Left colon (tissue), 2 donors: ENCODE data around the gene FGD5. TPM values are rescaled to one million over a fixed set of nuclear protein-coding genes. Genes with fewer than 3 reads are reported as not detected.
A peak's percentile ranks its signal among the peaks of the same experiment; 100 is the strongest.

ENCODE experiments used
- ATAC-seq: fragments of 200-7000 bp; cut with Tn5 transposase; one replicate; pipeline ENCODE4 v1.9.1; 2020; ENCODE audit warnings: mild to moderate bottlenecking, moderate library complexity
- DNase-seq, 2 donors: peaks; one replicate each; pipeline ENCODE4 v3.0.0-alpha.2; 2020
- intact Hi-C, 2 donors: fragments of 100-400 bp; cut with DNase I in 1 of 2; cut with micrococcal nuclease in 1 of 2; formaldehyde crosslinking; loops; one replicate each; pipeline versions ENCODE4 v1.11.2 to v1.14.0; 2022; cut with DNase I, micrococcal nuclease
- total RNA-seq, 2 donors: library from RNA; stranded (reverse); fragmentation: NEBNext Ultra II Directional; extraction: Animal tissue kit (Norgen Biotek cat#: 25700); gene quantifications; one replicate each; pipeline ENCODE4 v1.2.1, GENCODE V29; 2021
- donor health status: DM: no; HTN: no; CAD: no.
- donor health status: DM: yes; HTN: yes; CAD: no.

FGD5 gene
- total RNA-seq, 2 donors from 2014 or later, result 5.8 to 9.8 TPM

- intact Hi-C loops, result no loop called here
- ATAC-seq (no peak), DNase-seq (no peak)
These were observed 107.8 kb downstream of the FGD5 start for GRCh38 chr3:14926592-14926991.

DNA sequence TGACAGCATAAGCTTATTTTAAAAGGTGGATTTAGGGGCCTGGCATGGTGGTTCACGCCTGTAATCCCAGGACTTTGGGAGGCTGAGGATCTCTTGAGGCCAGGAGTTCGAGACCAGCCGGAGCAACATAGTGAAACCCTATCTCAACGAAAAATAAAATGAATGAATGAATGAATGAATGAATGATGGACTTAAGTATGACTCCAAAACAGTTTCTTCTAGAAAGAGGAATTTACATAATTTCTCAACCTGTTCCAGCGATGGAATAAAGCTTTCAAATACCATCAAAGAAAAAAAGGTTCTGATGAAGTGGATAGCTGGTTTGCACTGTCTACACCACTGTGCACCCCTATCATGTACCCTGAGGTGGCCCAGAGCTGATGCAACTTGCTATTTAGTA is 108.5 kb downstream of the FGD5 start:
- DNase-seq (no peak), ATAC-seq (no peak)
- intact Hi-C loops, result no loop called here

- ATAC-seq, result no peak
- DNase-seq, result no peak
- intact Hi-C loops, result no loop called here
These were observed 110.7 kb downstream of the FGD5 start for GRCh38 chr3:14929310-14930074.

- intact Hi-C loops, result no loop called here
- ATAC-seq (peak; percentile 8), DNase-seq (no peak)
These were observed 115.2 kb downstream of the FGD5 start for GRCh38 chr3:14933820-14934425.

- intact Hi-C loops, result no loop called here
- DNase-seq, result no peak
- peak; percentile 91 for ATAC-seq
These were observed 117.0 kb downstream of the FGD5 start for GRCh38 chr3:14935592-14936345.

- ATAC-seq (no peak), DNase-seq (no peak)
- intact Hi-C loops, result no loop called here
These were observed 120.2 kb downstream of the FGD5 start for GRCh38 chr3:14938954-14939353.

DNA sequence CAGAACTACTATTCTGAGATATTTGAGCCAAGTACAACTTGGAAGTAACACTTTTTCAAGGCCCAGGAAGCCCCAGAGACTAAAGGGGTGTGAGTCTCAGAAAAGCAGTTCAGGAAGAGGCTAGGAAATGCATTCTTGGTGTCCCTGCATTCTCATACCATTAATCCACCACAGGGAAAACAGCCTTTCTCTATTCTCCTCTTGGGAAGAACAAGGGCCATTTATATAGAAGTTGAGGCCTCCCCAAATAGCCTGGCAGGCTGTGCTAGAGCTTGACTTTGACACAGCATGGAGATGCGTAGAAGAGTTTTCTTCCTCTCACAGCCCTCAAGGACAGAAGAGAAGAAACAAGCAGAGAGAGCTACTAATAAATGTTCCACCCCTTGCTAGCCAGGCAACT is 123.1 kb downstream of the FGD5 start:
- ATAC-seq (no peak), DNase-seq (no peak)
- intact Hi-C loops, result no loop called here

DNA sequence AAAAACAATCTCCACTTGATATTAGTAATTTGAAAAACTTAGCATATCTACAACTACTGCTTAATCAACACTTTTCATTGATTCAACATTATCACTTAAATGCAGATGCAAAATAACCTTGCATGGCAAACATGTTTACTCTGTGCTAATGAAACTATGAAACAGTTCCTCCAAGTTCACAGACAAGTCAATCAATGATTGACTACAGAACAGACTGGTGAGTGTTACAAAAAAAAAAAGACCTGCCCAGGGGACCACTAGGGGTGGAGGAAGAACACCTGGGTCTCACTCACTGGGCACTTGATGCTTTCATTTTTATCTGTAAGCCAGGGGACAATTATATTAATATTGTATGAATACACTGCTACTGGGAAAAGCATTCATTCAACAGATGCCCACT is 124.3 kb downstream of the FGD5 start:
- ATAC-seq (peak; percentile 18), DNase-seq (no peak)
- intact Hi-C loops, result no loop called here

DNA sequence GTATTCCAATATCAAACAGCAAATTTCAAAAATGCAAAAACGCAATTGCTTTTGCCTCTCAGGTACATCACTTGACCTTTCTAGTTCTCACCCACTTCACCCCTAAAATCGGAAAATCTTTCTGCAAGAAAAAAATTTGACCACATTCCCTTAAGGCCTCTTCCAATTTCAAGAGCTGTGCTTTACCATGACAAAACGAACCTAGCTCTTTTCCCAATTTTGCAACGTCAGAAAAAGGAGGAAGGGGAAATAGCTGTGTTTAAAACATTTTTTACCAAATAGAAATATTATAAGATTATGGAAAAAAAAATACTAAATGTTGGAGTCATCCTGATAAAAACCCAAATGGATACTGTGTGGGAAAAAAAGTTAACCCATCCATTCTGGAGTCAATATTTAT is 127.5 kb downstream of the FGD5 start:
- DNase-seq, result no peak
- intact Hi-C loops, result no loop called here
- no peak for ATAC-seq

DNA sequence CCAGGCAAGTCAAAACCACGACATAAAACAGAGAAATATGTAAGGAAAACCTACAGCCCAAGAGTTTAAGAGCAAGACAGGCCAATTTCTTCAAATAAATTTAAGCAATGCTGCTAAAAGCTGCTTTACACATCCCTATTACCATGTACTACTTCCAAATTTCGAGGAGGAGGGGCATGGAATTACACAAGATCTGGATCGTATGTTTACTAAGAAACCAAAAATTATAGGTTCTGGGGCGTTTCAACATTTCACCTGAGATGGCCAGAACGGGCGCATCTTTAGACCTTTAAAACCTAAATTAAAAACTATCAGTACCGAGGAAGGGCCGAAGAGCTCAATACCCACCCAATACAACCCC is 128.0 kb downstream of the FGD5 start:
- DNase-seq (no peak), ATAC-seq (no peak)
- intact Hi-C loops, result no loop called here

GRCh38 chr3:14947100-14947885 is 128.5 kb downstream of the FGD5 start, which contains the start of gene NR2C2:
Gene NR2C2, plus strand, starts transcription at chr3:14947583. Its CDS starts 56,332 bp downstream, at chr3:15003915.
- ATAC-seq, result peak; percentile 64
- intact Hi-C loops, result no loop called here
- DNase-seq, result peak; percentile 88 to 93

DNA sequence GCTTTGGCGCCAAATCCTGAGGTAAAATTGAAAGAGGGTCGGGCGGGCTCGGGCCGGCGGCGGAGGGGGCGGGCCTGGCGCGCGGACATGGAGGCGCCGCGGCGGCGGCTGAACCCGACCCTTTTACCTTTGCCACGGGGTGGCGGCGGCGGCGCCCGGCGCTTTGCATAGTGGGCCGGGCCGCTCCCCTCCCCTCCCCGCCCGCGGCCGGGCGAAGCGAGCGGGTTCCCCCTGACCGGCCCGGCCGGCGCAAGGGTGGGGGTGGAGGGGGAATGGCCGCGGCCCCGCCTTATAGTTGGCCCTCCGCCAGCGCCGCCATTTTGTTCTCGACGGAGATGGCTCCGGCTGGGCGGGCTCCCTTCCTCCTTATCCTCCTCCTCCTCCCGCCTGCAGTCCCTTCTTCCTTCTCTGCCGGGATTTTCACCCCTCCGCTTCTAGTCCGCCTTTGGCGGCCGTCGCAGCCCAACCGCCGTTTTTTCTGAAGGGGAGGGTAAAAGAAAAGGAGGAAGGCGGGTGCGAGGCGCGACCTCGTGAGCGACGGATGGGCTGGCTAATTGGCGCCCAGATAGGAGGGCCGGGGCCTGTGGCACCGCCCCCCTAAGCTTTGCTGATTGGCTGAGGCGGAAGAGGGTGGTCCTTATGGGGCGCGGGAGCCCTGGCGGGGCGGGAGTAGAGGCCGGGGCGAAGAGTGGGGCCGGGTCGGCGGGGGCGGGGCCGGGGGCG is 129.3 kb downstream of the FGD5 start:
- intact Hi-C loops, result no loop called here
- peak; percentile 87 for ATAC-seq
- DNase-seq, result peak; percentile 97

GRCh38 chr3:14948609-14949038 is 129.9 kb downstream of the FGD5 start:
- ATAC-seq (no peak), DNase-seq (no peak)
- intact Hi-C loops, result no loop called here

GRCh38 chr3:14949126-14949525 is 130.4 kb downstream of the FGD5 start:
- ATAC-seq (no peak), DNase-seq (no peak)
- intact Hi-C loops, result no loop called here

DNA sequence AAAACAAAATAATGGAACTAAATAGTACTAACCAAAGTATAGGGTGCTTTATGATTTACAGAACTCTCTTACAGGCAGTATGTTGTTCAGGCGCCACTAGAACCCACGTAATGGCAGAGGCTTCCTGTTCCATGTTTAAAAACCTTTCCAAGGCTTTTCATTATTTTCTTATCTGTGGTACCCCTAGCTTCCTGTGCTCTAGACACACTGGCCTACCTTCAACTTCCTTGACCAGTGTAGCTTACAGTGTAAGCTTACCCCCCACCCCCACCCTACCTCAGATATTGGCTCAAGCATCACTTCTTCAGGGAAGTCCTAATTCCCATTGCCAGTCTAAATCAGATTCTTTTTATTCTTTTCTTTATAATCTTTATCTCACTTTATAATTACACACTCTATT is 131.5 kb downstream of the FGD5 start:
- DNase-seq (no peak), ATAC-seq (no peak)
- intact Hi-C loops, result no loop called here

- intact Hi-C loops, result no loop called here
- DNase-seq (no peak), ATAC-seq (no peak)
These were observed 138.4 kb downstream of the FGD5 start for GRCh38 chr3:14957153-14957552.

DNA sequence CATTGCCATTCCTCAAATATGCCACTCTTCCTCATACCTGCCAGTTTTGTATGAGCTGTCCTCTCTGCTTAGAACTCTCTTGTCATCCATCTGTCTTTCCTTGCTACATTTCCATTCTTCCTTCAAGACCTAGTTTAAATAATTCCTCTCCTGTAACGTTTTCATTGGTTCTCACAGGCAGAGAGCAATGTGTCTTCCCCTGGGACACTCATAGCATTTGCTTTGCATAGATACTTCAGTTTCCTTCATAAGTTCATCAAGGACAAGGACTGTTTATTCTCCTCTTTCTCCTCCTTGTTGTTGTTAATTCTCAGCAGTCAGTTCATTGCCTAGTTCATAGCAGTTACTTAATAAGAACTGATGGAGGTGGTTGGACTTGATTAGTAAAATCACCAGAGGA is 139.2 kb downstream of the FGD5 start:
- intact Hi-C loops, result no loop called here
- no peak for DNase-seq
- no peak for ATAC-seq

DNA sequence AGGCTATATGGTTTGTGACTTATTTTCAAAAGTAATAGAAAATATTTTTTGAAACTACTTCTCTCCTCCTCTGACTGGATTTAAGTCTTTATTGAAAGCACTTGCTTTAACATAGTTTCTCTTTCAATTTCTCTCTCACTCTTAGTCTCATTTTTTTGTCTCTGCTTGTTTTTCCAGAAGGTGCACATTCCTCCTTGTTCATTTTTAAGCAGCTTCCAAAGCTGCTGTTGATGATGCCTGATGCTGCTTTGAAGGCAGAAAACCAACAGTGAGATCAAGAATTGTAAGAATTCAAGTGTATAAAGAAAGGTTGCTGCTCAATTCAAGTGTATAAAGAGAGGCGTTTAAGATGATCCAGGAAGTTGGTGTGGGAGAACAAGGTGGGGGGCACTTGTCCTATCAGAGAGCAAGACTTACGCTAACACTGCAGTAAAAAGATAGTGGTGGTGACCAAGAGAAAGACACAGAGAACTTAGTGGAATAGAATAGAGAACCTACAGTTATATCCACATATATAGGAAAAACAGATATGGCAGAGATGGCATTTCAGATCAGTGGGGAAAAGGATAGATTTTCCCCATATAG is 140.7 kb downstream of the FGD5 start:
- DNase-seq, result no peak
- intact Hi-C loops, result no loop called here

More for the DNA sequence above, 140.7 kb downstream of the FGD5 start:
- no peak for ATAC-seq
